SK-N-SH (cell line): ENCODE data around the gene GRK3.

ENCODE experiments used
- CTCF ChIP-seq: fragments of 200-600 bp; sonication (generic); IDR thresholded peaks from 2 replicates; pipeline ENCODE4 v1.6.1; 2017; ENCODE audit warnings: antibody characterized with exemption, mild to moderate bottlenecking, moderate library complexity
- EP300 ChIP-seq, 2 experiments: IDR thresholded peaks; 2 replicates each; pipeline versions ENCODE4 v1.4.0 to v1.6.1; 2012; ENCODE audit warnings: borderline replicate concordance in 1 of 2, low read depth in 1 of 2, low read length in 1 of 2
- REST ChIP-seq: IDR thresholded peaks from 2 replicates; pipeline ENCODE4 v1.6.1; 2012; ENCODE audit warnings: mild to moderate bottlenecking, low read depth, low read length, moderate library complexity

- TF ChIP-seq CTCF: no peak
- TF ChIP-seq EP300 (IDR thresholded peaks at IDR 0.05; ENCODE audit: borderline replicate concordance in 1 of 2, low read depth in 1 of 2, low read length in 1 of 2): no peak
- TF ChIP-seq REST: no peak
Measured at GRCh38 chr22:25704701-25705100, 140.2 kb downstream of the GRK3 start.
